Measurements from ENCODE around the gene HEPACAM. TPM values are rescaled to one million over a fixed set of nuclear protein-coding genes. Genes with fewer than 3 reads are reported as not detected.

HEPACAM gene
- total and polyA plus RNA-seq, 5 experiments from 2014 or later: not detected

GRCh38 chr11:124896071-124896750 lies 39.6 kb downstream of the HEPACAM start:
- no peaks in the 10 kb centered on the region for H3K36me3 Mint-ChIP-seq
- peaks cover 8 to 18% (median 11%) of the 10 kb centered on the region in 5 donors for H3K27me3 Mint-ChIP-seq
- H3K27ac Mint-ChIP-seq: peak overlapping the region in 2 of 10 donors; percentile 34 to 39
- no peaks in the 10 kb centered on the region for H3K9me3 Mint-ChIP-seq
- ATAC-seq (no peak), DNase-seq (no peak)
- H3K4me1 Mint-ChIP-seq: peaks cover 7 to 17% (median 10%) of the 10 kb centered on the region in 4 donors
- no peak overlapping the region for H3K4me3 Mint-ChIP-seq
- POLR2A ChIA-PET: no interaction called here

- H3K36me3 Mint-ChIP-seq: no peaks in the 10 kb centered on the region
- POLR2A ChIA-PET: no interaction called here
- DNase-seq (no peak), ATAC-seq (no peak)
- no peaks in the 10 kb centered on the region for H3K9me3 Mint-ChIP-seq
- H3K27me3 Mint-ChIP-seq: peaks cover 6 to 13% (median 11%) of the 10 kb centered on the region in 5 donors
- no peak overlapping the region for H3K4me3 Mint-ChIP-seq
- H3K4me1 Mint-ChIP-seq: peaks cover 7 to 17% (median 10%) of the 10 kb centered on the region in 4 donors
- H3K27ac Mint-ChIP-seq: no peak overlapping the region
Measured at GRCh38 chr11:124895471-124895971, 40.3 kb downstream of the HEPACAM start.

- DNase-seq (no peak), ATAC-seq (no peak)
- Mint-ChIP-seq H3K4me1 (peaks cover 7 to 17% (median 10%) of the 10 kb centered on the region in 4 donors), H3K36me3 (no peaks in the 10 kb centered on the region), H3K9me3 (no peaks in the 10 kb centered on the region), H3K4me3 (no peak overlapping the region), H3K27ac (peak overlapping the region in 1 of 10 donors; percentile 21), H3K27me3 (peaks cover 5 to 10% (median 8%) of the 10 kb centered on the region in 5 donors)
- POLR2A ChIA-PET: no interaction called here
Measured at GRCh38 chr11:124894606-124895430, 41.0 kb downstream of the HEPACAM start.

GRCh38 chr11:124893781-124894401 lies 42.0 kb downstream of the HEPACAM start:
- DNase-seq: no peak
- H3K27me3 Mint-ChIP-seq: peaks cover under 1 to 5% (median 3%) of the 10 kb centered on the region in 5 donors
- POLR2A ChIA-PET: interaction anchor here (0.6 kb wide), 1 partner anchor 11 kb away, joined by 3 read pairs; no protein-coding TSS in a partner anchor

GRCh38 chr11:124892750-124893454 lies 42.9 kb downstream of the HEPACAM start:
- peak overlapping the region in 1 of 10 donors; percentile 40 for H3K27ac Mint-ChIP-seq
- H3K9me3 Mint-ChIP-seq: no peaks in the 10 kb centered on the region
- H3K27me3 Mint-ChIP-seq: peaks cover under 1 to 8% (median 4%) of the 10 kb centered on the region in 5 donors
- H3K4me1 Mint-ChIP-seq: peaks cover 7 to 14% (median 8%) of the 10 kb centered on the region in 4 donors
- peak overlapping the region in 1 of 10 donors; percentile 27 for H3K4me3 Mint-ChIP-seq
- no peaks in the 10 kb centered on the region for H3K36me3 Mint-ChIP-seq
- POLR2A ChIA-PET: interaction anchor here (0.6 kb wide), 1 partner anchor 10 kb away, joined by 3 read pairs; no protein-coding TSS in a partner anchor
- no peak for ATAC-seq
- DNase-seq: peak in 1 of 10 donors; percentile 14

More at GRCh38 chr11:124893781-124894401, 42.0 kb downstream of the HEPACAM start:
- ATAC-seq: no peak
- Mint-ChIP-seq H3K9me3 (no peaks in the 10 kb centered on the region), H3K27ac (peak overlapping the region in 1 of 10 donors; percentile 17), H3K4me1 (peaks cover 7 to 17% (median 10%) of the 10 kb centered on the region in 4 donors), H3K4me3 (no peak overlapping the region), H3K36me3 (no peaks in the 10 kb centered on the region)

GRCh38 chr11:124892146-124892545 lies 43.7 kb downstream of the HEPACAM start:
- no peak overlapping the region for H3K4me3 Mint-ChIP-seq
- peaks cover 3 to 7% (median 5%) of the 10 kb centered on the region in 4 donors for H3K4me1 Mint-ChIP-seq
- POLR2A ChIA-PET: no interaction called here
- H3K27me3 Mint-ChIP-seq: peaks cover 0 to 8% (median 3%) of the 10 kb centered on the region in 5 donors
- no peak for DNase-seq
- H3K27ac Mint-ChIP-seq: no peak overlapping the region
- H3K9me3 Mint-ChIP-seq: no peaks in the 10 kb centered on the region
- H3K36me3 Mint-ChIP-seq: no peaks in the 10 kb centered on the region
- no peak for ATAC-seq

DNA sequence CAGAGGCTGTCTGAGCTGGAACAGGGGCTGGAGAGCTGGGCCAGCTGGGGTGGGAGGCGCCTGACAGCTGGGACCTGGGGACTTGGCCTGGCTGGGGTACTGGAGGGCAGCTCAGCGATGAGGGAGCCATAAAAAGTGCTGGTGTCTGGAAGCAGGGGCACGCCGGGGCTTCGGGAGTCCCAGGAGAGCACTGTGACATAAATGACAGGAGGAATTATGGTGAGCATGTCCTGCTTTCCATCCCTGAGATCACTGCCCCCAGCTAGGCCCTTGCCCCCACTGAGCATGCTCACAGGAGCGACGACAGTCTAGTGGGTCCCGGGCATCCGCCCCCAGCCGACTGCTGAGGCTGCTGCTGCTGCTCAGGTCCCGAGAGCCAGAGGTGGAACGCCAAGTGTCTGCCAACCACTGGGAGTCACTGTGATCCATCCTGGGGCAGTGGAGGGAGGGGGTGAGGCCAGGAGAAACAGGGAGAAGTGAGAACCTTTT lies 44.4 kb downstream of the HEPACAM start:
- Mint-ChIP-seq H3K4me3 (no peak overlapping the region), H3K4me1 (peaks cover 3 to 7% (median 5%) of the 10 kb centered on the region in 4 donors), H3K27me3 (peaks cover 3 to 15% (median 6%) of the 10 kb centered on the region in 5 donors), H3K9me3 (no peaks in the 10 kb centered on the region), H3K36me3 (no peaks in the 10 kb centered on the region), H3K27ac (no peak overlapping the region)
- ATAC-seq (no peak), DNase-seq (peak in 1 of 10 donors; percentile 11)
- POLR2A ChIA-PET: no interaction called here

- DNase-seq (no peak), ATAC-seq (no peak)
- POLR2A ChIA-PET: no interaction called here
- Mint-ChIP-seq H3K4me3 (no peak overlapping the region), H3K27me3 (peaks cover 3 to 21% (median 9%) of the 10 kb centered on the region in 5 donors), H3K4me1 (peaks cover 3 to 7% (median 5%) of the 10 kb centered on the region in 4 donors), H3K36me3 (no peaks in the 10 kb centered on the region), H3K9me3 (no peaks in the 10 kb centered on the region), H3K27ac (no peak overlapping the region)
Measured at GRCh38 chr11:124890683-124891372, 45.0 kb downstream of the HEPACAM start.

GRCh38 chr11:124890151-124890550 lies 45.7 kb downstream of the HEPACAM start:
- ATAC-seq (no peak), DNase-seq (no peak)
- H3K27me3 Mint-ChIP-seq: peaks cover 3 to 22% (median 12%) of the 10 kb centered on the region in 5 donors
- no peaks in the 10 kb centered on the region for H3K36me3 Mint-ChIP-seq
- no peak overlapping the region for H3K27ac Mint-ChIP-seq
- no peak overlapping the region for H3K4me3 Mint-ChIP-seq
- H3K9me3 Mint-ChIP-seq: no peaks in the 10 kb centered on the region
- POLR2A ChIA-PET: no interaction called here
- peaks cover 3 to 7% (median 5%) of the 10 kb centered on the region in 4 donors for H3K4me1 Mint-ChIP-seq

- POLR2A ChIA-PET: no interaction called here
- no peak for ATAC-seq
- Mint-ChIP-seq H3K27me3 (peaks cover 3 to 22% (median 12%) of the 10 kb centered on the region in 5 donors), H3K9me3 (no peaks in the 10 kb centered on the region), H3K4me1 (peaks cover 3 to 7% (median 3%) of the 10 kb centered on the region in 4 donors), H3K27ac (no peak overlapping the region), H3K4me3 (no peak overlapping the region), H3K36me3 (no peaks in the 10 kb centered on the region)
- no peak for DNase-seq
Measured at GRCh38 chr11:124889191-124890091, 46.4 kb downstream of the HEPACAM start.

- no peaks in the 10 kb centered on the region for H3K36me3 Mint-ChIP-seq
- no peak for DNase-seq
- H3K4me3 Mint-ChIP-seq: no peak overlapping the region
- H3K4me1 Mint-ChIP-seq: peaks cover 0 to under 1% (median 0%) of the 10 kb centered on the region in 4 donors
- ATAC-seq: no peak
- H3K27me3 Mint-ChIP-seq: peaks cover 3 to 22% (median 10%) of the 10 kb centered on the region in 5 donors
- POLR2A ChIA-PET: interaction anchor here (0.6 kb wide), 1 partner anchor 63 kb away, joined by 3 read pairs; no protein-coding TSS in a partner anchor
- peak overlapping the region in 1 of 10 donors; percentile 27 for H3K27ac Mint-ChIP-seq
- H3K9me3 Mint-ChIP-seq: no peaks in the 10 kb centered on the region
Measured at GRCh38 chr11:124887667-124888013, 48.2 kb downstream of the HEPACAM start.

Measured in naive thymus-derived CD8-positive, alpha-beta T cell (primary cell).